ENCODE data around the gene TM2D3. TPM values are rescaled to one million over a fixed set of nuclear protein-coding genes. Genes with fewer than 3 reads are reported as not detected.

Gene TM2D3
- total and polyA plus RNA-seq, 2 of the 8 experiments (the other 6 are each of a cell fraction or from before 2014, with no cell fraction given): 26.4 to 28.0 TPM

DNA sequence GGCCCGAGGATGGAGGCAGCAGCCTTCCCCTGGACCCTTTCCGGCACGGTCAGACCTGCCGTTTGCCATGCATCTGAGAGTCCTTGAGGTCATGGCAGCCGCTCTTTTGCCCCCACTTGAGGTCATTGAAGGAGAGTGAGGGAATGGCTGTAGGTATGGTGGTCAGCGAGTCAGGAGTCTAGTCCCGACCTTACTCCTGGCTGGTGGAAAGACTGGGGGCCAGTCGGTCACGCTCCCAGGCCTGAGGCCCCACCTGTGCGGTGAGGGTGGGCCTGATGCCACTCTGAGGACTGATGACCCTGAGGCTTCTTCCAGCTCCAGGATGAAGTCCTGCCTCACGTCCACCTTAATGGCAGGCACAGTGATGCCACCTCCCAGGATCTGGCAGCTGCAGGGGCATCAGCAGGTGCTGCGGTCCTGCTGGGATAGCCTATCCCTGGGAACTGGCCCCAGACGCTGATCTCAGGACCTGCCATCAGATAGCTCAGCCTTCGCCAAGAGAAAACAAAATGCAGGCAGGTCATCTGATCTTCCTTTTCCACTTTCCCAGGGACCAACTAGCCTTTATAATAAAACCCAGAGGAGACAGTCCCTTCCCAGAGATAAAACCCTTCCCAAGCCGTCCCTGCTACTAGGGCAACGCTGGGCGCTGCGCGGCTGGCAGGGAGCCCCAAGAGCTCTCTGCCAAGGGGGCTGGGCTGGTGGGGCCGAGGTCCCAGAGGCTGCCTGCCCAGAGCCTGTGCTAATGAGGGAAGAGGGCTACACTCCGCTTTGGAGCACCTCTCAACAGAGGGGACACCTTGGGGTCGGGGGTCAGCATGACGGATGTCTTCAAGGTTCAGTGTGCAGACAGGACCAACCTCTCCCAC, 42.2 kb downstream of the TM2D3 start (continued):
- TF ChIP-seq, protein P1, sequence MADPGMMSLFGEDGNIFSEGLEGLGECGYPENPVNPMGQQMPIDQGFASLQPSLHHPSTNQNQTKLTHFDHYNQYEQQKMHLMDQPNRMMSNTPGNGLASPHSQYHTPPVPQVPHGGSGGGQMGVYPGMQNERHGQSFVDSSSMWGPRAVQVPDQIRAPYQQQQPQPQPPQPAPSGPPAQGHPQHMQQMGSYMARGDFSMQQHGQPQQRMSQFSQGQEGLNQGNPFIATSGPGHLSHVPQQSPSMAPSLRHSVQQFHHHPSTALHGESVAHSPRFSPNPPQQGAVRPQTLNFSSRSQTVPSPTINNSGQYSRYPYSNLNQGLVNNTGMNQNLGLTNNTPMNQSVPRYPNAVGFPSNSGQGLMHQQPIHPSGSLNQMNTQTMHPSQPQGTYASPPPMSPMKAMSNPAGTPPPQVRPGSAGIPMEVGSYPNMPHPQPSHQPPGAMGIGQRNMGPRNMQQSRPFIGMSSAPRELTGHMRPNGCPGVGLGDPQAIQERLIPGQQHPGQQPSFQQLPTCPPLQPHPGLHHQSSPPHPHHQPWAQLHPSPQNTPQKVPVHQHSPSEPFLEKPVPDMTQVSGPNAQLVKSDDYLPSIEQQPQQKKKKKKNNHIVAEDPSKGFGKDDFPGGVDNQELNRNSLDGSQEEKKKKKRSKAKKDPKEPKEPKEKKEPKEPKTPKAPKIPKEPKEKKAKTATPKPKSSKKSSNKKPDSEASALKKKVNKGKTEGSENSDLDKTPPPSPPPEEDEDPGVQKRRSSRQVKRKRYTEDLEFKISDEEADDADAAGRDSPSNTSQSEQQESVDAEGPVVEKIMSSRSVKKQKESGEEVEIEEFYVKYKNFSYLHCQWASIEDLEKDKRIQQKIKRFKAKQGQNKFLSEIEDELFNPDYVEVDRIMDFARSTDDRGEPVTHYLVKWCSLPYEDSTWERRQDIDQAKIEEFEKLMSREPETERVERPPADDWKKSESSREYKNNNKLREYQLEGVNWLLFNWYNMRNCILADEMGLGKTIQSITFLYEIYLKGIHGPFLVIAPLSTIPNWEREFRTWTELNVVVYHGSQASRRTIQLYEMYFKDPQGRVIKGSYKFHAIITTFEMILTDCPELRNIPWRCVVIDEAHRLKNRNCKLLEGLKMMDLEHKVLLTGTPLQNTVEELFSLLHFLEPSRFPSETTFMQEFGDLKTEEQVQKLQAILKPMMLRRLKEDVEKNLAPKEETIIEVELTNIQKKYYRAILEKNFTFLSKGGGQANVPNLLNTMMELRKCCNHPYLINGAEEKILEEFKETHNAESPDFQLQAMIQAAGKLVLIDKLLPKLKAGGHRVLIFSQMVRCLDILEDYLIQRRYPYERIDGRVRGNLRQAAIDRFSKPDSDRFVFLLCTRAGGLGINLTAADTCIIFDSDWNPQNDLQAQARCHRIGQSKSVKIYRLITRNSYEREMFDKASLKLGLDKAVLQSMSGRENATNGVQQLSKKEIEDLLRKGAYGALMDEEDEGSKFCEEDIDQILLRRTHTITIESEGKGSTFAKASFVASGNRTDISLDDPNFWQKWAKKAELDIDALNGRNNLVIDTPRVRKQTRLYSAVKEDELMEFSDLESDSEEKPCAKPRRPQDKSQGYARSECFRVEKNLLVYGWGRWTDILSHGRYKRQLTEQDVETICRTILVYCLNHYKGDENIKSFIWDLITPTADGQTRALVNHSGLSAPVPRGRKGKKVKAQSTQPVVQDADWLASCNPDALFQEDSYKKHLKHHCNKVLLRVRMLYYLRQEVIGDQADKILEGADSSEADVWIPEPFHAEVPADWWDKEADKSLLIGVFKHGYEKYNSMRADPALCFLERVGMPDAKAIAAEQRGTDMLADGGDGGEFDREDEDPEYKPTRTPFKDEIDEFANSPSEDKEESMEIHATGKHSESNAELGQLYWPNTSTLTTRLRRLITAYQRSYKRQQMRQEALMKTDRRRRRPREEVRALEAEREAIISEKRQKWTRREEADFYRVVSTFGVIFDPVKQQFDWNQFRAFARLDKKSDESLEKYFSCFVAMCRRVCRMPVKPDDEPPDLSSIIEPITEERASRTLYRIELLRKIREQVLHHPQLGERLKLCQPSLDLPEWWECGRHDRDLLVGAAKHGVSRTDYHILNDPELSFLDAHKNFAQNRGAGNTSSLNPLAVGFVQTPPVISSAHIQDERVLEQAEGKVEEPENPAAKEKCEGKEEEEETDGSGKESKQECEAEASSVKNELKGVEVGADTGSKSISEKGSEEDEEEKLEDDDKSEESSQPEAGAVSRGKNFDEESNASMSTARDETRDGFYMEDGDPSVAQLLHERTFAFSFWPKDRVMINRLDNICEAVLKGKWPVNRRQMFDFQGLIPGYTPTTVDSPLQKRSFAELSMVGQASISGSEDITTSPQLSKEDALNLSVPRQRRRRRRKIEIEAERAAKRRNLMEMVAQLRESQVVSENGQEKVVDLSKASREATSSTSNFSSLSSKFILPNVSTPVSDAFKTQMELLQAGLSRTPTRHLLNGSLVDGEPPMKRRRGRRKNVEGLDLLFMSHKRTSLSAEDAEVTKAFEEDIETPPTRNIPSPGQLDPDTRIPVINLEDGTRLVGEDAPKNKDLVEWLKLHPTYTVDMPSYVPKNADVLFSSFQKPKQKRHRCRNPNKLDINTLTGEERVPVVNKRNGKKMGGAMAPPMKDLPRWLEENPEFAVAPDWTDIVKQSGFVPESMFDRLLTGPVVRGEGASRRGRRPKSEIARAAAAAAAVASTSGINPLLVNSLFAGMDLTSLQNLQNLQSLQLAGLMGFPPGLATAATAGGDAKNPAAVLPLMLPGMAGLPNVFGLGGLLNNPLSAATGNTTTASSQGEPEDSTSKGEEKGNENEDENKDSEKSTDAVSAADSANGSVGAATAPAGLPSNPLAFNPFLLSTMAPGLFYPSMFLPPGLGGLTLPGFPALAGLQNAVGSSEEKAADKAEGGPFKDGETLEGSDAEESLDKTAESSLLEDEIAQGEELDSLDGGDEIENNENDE (IDR thresholded peaks at IDR 0.05; ENCODE audit: insufficient replicate concordance, low read length): no peak
- no peak for TF ChIP-seq SP4 (IDR thresholded peaks at IDR 0.05; ENCODE audit: low read length)
- TF ChIP-seq TAF7 (optimal IDR thresholded peaks at IDR 0.05; ENCODE audit: borderline replicate concordance, low read depth, low read length): no peak
